ENCODE results near the gene BASP1. TPM values are rescaled to one million over a fixed set of nuclear protein-coding genes. Genes with fewer than 3 reads are reported as not detected.
"Not testable (repeated sequence)": the region's sequence is repeated elsewhere in the genome, so short reads cannot be mapped to it uniquely, and the experiment has no call there.

Gene BASP1
- total RNA-seq, 1 experiment from 2014 or later: 2.7 TPM

GRCh38 chr5:17230808-17231525, 13.5 kb downstream of the BASP1 start:
- in situ Hi-C loops (cut with HindIII; ENCODE audit: low pct_unique_long_range_greater_than_20kb, low sequenced_read_pairs): no loop called here
- no peak for DNase-seq (ENCODE audit: low read depth, low spot score)

DNA sequence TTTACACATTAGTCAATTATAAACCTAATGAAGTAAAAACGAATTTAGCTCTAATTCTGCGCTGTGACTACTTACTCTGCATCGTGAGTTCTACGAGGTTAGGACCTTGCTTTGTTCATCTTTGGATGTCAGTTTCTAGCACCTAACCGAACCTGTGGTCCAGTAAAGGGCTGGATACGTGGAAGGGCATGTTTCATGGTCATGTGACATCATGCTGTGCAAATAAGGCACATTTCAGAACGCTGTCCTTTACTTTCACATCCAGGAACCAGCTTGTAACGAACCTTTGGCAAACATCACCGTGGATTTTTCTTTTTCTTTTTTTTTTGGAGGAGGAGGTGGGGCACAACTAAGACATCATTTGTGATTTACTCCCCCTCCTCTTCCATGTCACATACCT, 15.0 kb downstream of the BASP1 start:
- in situ Hi-C loops (cut with HindIII; ENCODE audit: low pct_unique_long_range_greater_than_20kb, low sequenced_read_pairs): no loop called here
- DNase-seq (ENCODE audit: low read depth, low spot score): no peak

DNA sequence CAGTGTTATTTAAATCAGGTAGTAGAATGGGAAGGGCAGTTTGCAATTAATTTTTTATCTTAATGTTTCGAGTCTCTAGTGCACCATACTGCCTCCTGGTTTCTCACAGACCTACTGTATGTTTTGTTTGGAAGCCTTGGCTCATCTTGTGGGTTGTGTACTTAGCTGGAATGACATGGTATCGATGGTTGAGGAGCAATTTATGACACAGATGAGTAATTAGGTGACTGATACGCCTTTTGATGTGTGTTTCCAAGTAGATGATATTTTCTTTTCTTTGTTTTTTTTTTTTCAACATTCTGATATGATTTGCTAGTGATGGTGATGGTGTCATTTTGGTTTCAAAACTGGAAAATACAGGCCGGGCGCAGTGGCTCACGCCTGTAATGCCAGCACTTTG, 16.1 kb downstream of the BASP1 start:
- DNase-seq (ENCODE audit: low read depth, low spot score): no peak
- in situ Hi-C loops (cut with HindIII; ENCODE audit: low pct_unique_long_range_greater_than_20kb, low sequenced_read_pairs): no loop called here

- DNase-seq (ENCODE audit: low read depth, low spot score): no peak
- in situ Hi-C loops (cut with HindIII; ENCODE audit: low pct_unique_long_range_greater_than_20kb, low sequenced_read_pairs): no loop called here
These were observed 16.9 kb downstream of the BASP1 start for GRCh38 chr5:17234374-17234773.

GRCh38 chr5:17235731-17236330, 18.4 kb downstream of the BASP1 start:
- in situ Hi-C loops (cut with HindIII; ENCODE audit: low pct_unique_long_range_greater_than_20kb, low sequenced_read_pairs): no loop called here
- no peak for DNase-seq (ENCODE audit: low read depth, low spot score)

DNA sequence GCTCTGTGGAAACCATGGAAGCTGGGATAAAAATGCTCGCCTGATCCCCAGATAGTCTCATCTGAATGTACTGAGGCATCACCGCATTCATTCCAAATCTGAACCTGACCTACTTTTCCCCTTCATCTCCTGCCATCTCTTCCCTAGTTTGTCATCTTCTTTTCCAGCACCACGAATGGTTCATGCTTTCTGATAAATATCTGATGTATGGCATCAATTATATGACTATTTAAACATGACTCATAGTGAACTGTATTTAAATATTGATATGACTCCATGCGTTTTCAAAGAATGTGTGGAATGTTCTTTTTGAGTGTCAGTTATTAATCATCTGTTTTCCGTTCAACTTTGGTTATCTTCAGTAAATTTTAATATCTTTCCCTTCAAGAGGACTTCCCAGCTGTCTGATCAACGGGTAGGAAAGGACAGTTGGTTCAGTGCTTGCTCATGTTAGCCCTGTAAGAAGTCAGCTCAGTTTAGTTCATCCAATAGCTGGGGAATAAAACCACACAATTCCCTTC, 21.1 kb downstream of the BASP1 start:
- in situ Hi-C loops (cut with HindIII; ENCODE audit: low pct_unique_long_range_greater_than_20kb, low sequenced_read_pairs): no loop called here

GRCh38 chr5:17239953-17240352, 22.5 kb downstream of the BASP1 start:
- in situ Hi-C loops (cut with HindIII; ENCODE audit: low pct_unique_long_range_greater_than_20kb, low sequenced_read_pairs): no loop called here
- no peak for DNase-seq (ENCODE audit: low read depth, low spot score)

More for the DNA sequence above, 21.1 kb downstream of the BASP1 start:
- no peak for DNase-seq (ENCODE audit: low read depth, low spot score)

GRCh38 chr5:17240487-17240886, 23.1 kb downstream of the BASP1 start:
- in situ Hi-C loops (cut with HindIII; ENCODE audit: low pct_unique_long_range_greater_than_20kb, low sequenced_read_pairs): no loop called here
- no peak for DNase-seq (ENCODE audit: low read depth, low spot score)

GRCh38 chr5:17241635-17242034, 24.2 kb downstream of the BASP1 start:
- in situ Hi-C loops (cut with HindIII; ENCODE audit: low pct_unique_long_range_greater_than_20kb, low sequenced_read_pairs): no loop called here

DNA sequence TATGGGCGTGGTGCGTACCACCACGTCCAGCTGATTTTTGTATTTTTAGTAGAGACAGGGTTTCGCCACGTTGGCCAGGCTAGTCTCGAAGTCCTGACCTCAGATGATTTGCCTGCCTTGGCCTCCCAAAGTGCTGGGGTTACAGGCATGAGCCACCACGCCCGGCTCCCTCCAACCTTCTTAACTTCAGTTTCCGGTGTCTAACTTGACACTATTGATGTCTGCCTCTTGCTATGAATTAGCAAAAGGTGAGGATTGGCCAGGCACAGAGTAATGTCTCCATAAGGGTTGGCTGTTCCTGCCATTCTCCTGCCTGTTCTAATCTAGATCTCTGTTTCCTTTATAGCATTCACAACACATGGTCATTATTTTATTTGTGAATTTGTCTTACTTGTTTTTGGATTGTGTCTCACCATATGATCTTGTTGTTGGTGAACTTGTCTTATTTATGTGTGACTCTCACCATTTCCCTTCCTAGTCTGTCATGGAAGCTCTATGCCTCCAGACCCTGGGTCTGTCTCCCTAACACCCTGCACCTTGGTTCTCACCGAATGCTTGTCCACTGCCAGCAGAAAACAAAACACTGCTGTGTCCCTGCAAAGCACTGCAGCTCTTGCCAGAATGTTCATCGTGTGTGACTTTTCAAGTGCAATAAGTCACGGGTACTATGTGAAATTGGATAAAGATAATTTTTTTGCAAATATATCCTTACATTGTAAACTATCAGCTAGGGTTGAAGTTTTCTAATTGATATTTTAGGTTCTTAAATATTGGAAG, 26.0 kb downstream of the BASP1 start:
- in situ Hi-C loops (cut with HindIII; ENCODE audit: low pct_unique_long_range_greater_than_20kb, low sequenced_read_pairs): no loop called here

More at GRCh38 chr5:17241635-17242034, 24.2 kb downstream of the BASP1 start:
- DNase-seq (ENCODE audit: low read depth, low spot score): no peak

DNA sequence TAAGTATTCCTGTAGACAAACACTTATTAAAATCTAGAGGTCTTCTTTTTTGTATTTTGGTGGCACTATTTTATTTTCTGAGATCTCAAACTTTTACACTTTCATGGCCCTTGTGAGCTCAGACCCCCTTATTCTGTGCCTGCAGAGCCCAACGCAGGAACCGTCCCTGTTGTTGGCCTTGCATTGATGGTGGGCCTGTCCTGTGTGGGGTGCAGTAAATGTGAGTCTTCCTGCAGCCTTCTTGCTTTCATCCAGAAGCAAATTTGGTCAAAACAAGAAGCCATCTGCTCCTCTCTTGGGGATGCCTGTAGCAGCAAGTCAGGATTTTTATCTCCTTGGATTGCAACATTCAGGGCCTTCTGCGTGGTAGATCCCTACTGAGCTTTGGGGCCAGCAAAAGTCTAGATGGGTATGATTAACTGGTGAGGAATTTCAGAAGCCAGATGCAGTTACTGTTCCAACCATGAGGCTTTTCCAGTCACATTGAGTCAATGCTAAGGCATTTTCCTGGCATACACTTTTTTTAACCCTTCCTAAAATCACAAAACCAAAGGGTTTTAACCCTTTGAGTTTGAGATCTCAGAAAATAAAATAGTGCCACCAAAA, 31.7 kb downstream of the BASP1 start:
- in situ Hi-C loops (cut with HindIII; ENCODE audit: low pct_unique_long_range_greater_than_20kb, low sequenced_read_pairs): no loop called here
- DNase-seq (ENCODE audit: low read depth, low spot score): no peak

More for the DNA sequence above, 26.0 kb downstream of the BASP1 start:
- DNase-seq (ENCODE audit: low read depth, low spot score): no peak

GRCh38 chr5:17249841-17250240, 32.4 kb downstream of the BASP1 start:
- in situ Hi-C loops (cut with HindIII; ENCODE audit: low pct_unique_long_range_greater_than_20kb, low sequenced_read_pairs): not testable (repeated sequence)

GRCh38 chr5:17252543-17252942, 35.1 kb downstream of the BASP1 start:
- DNase-seq (ENCODE audit: low read depth, low spot score): no peak
- in situ Hi-C loops (cut with HindIII; ENCODE audit: low pct_unique_long_range_greater_than_20kb, low sequenced_read_pairs): no loop called here

More at GRCh38 chr5:17249841-17250240, 32.4 kb downstream of the BASP1 start:
- DNase-seq (ENCODE audit: low read depth, low spot score): not testable (repeated sequence)

GRCh38 chr5:17255471-17256021, 38.1 kb downstream of the BASP1 start:
- no peak for DNase-seq (ENCODE audit: low read depth, low spot score)
- in situ Hi-C loops (cut with HindIII; ENCODE audit: low pct_unique_long_range_greater_than_20kb, low sequenced_read_pairs): no loop called here

GRCh38 chr5:17256171-17256570, 38.7 kb downstream of the BASP1 start:
- DNase-seq (ENCODE audit: low read depth, low spot score): no peak
- in situ Hi-C loops (cut with HindIII; ENCODE audit: low pct_unique_long_range_greater_than_20kb, low sequenced_read_pairs): no loop called here

DNA sequence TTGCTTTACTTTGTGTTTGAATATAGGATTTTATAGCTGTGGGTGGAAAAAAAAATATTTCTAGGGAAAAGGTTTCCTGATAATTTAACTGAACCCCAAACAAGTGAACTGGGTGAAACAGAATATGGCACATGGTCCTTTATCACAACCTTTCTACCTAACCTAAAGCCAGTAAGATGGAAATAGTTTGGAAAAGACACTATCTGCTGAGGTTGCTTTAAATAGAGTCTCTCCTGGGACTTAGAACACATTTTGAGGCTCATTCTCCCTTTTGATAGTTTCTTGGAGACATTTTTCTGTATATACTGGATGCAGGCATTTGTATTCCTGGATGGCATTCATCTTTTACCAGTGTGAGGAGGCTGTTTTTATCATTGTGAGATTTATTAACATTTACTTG, 39.4 kb downstream of the BASP1 start:
- in situ Hi-C loops (cut with HindIII; ENCODE audit: low pct_unique_long_range_greater_than_20kb, low sequenced_read_pairs): no loop called here
- DNase-seq (ENCODE audit: low read depth, low spot score): no peak

GRCh38 chr5:17257705-17258273, 40.4 kb downstream of the BASP1 start:
- DNase-seq (ENCODE audit: low read depth, low spot score): no peak
- in situ Hi-C loops (cut with HindIII; ENCODE audit: low pct_unique_long_range_greater_than_20kb, low sequenced_read_pairs): no loop called here
